Gastroesophageal sphincter (tissue), 4 donors: ENCODE measurements around the gene BAD. TPM values are rescaled to one million over a fixed set of nuclear protein-coding genes. Genes with fewer than 3 reads are reported as not detected.

Experiments
- ATAC-seq: fragments of 150-250 bp; one replicate; pipeline ENCODE4 v1.9.1; 2016; ENCODE audit warnings: mild to moderate bottlenecking, moderate library complexity
- H3K27ac ChIP-seq, 4 donors: fragments of 200-600 bp; sonication (generic) in 3 of 4; 1 replicate in 3 of 4; 2 replicates in 1 of 4; pipeline ENCODE4 v1.5.1; 2016 to 2019
- H3K27me3 ChIP-seq: fragments of 200-600 bp; sonication (generic); one replicate; pipeline ENCODE4 v1.5.1; 2019
- H3K36me3 ChIP-seq, 2 donors: fragments of 200-600 bp; sonication (generic); one replicate each; pipeline ENCODE4 v1.5.1; 2019; ENCODE audit warnings: control low read depth in 1 of 2
- H3K4me1 ChIP-seq, 3 donors: fragments of 200-600 bp; sonication (generic); 1 replicate in 2 of 3; 2 replicates in 1 of 3; pipeline ENCODE4 v1.5.1; 2016 to 2019; ENCODE audit warnings: control low read depth in 2 of 3
- H3K4me3 ChIP-seq, 2 donors: fragments of 200-600 bp; sonication (generic); one replicate each; pipeline ENCODE4 v1.5.1; 2019; ENCODE audit warnings: mild to moderate bottlenecking in 1 of 2, moderate library complexity in 1 of 2
- H3K9me3 ChIP-seq, 3 donors: fragments of 200-600 bp; sonication (generic); one replicate each; pipeline ENCODE4 v1.5.1; 2017 to 2019; ENCODE audit warnings: control low read depth in 2 of 3
- CTCF ChIP-seq, 4 experiments: fragments of 200-600 bp in 2 of 4; fragments of 450-650 bp in 2 of 4; sonication (generic) in 1 of 4; IDR thresholded peaks; one replicate each; pipeline ENCODE4 v1.5.1; 2017 to 2019; ENCODE audit warnings: antibody characterized with exemption in 4 of 4, mild to moderate bottlenecking in 2 of 4, moderate library complexity in 2 of 4
- EP300 ChIP-seq: sonication (generic); formaldehyde crosslinking; IDR thresholded peaks from one replicate; pipeline ENCODE4 v1.6.1; 2017; ENCODE audit warnings: antibody characterized with exemption, mild to moderate bottlenecking
- POLR2A ChIP-seq, 2 donors: fragments of 450-650 bp; IDR thresholded peaks; one replicate each; pipeline ENCODE4 v1.6.1; 2017; ENCODE audit warnings: antibody characterized with exemption in 2 of 2, mild to moderate bottlenecking in 2 of 2, moderate library complexity in 1 of 2
- POLR2AphosphoS5 ChIP-seq: sonication (generic); formaldehyde crosslinking; IDR thresholded peaks from one replicate; pipeline ENCODE4 v1.6.1; 2017; ENCODE audit warnings: antibody characterized with exemption
- WGBS, 2 donors: methylation state at CpG; one replicate each; pipeline ENCODE4 v1.1.5; 2018; ENCODE audit warnings: low coverage in 1 of 2; 5-methylcytosine and 5-hydroxymethylcytosine counted together
- total RNA-seq, 4 donors: library from RNA; depleted of rRNA; stranded (reverse); fragments of >200 nt; gene quantifications; one replicate each; pipeline ENCODE4 v1.1.0, GENCODE V29; 2016

BAD gene
- total RNA-seq, 4 donors from 2014 or later, result 97.1 to 156 (median 135) TPM

- WGBS, 2 donors, result 35% methylated on average over 5 of the region's 23 CpGs; no CpG with 5 or more reads in 1 of the 2 donors
- H3K9me3 ChIP-seq, result no peaks in the 10 kb centered on the region
- ATAC-seq, result no peak
- peaks cover 0 to 38% (median 19%) of the 10 kb centered on the region in 3 donors for H3K4me1 ChIP-seq
- no peaks in the 10 kb centered on the region for H3K27me3 ChIP-seq
- H3K4me3 ChIP-seq, result peak overlapping the region; percentile 70 to 81
- peak overlapping the region; percentile 82 to 97 (median 92) for H3K27ac ChIP-seq
- no peak for TF ChIP-seq EP300
- no peak for TF ChIP-seq POLR2A (IDR thresholded peaks at IDR 0.05)
- no peak for TF ChIP-seq CTCF (IDR thresholded peaks at IDR 0.05)
- TF ChIP-seq POLR2AphosphoS5, result no peak
- peaks cover 0 to 42% of the 10 kb centered on the region in 2 donors for H3K36me3 ChIP-seq
Measured at GRCh38 chr11:64268025-64268892, 16.2 kb downstream of the BAD start.

- peaks cover 0 to 50% of the 10 kb centered on the region in 2 donors for H3K36me3 ChIP-seq
- TF ChIP-seq EP300 (no peak), POLR2A (IDR thresholded peaks at IDR 0.05) (no peak), POLR2AphosphoS5 (no peak), CTCF (IDR thresholded peaks at IDR 0.05) (no peak)
- H3K27me3 ChIP-seq, result no peaks in the 10 kb centered on the region
- no peak for ATAC-seq
- no peak overlapping the region for H3K4me3 ChIP-seq
- 70 to 74% methylated on average over 7 to 12 of the region's 27 CpGs for WGBS, 2 donors
- no peaks in the 10 kb centered on the region for H3K9me3 ChIP-seq
- H3K4me1 ChIP-seq, result peaks cover 0 to 33% (median 19%) of the 10 kb centered on the region in 3 donors
- H3K27ac ChIP-seq, result peak overlapping the region in 3 of 4 donors; percentile 91 to 97 (median 93)
Measured at GRCh38 chr11:64267207-64267945, 17.1 kb downstream of the BAD start.

- no peak for ATAC-seq
- TF ChIP-seq POLR2A (IDR thresholded peaks at IDR 0.05), result no peak
- TF ChIP-seq POLR2AphosphoS5, result no peak
- no peak for TF ChIP-seq CTCF (IDR thresholded peaks at IDR 0.05)
- no peak for TF ChIP-seq EP300
- H3K36me3 ChIP-seq, result peaks cover 0 to 61% of the 10 kb centered on the region in 2 donors
- no peaks in the 10 kb centered on the region for H3K9me3 ChIP-seq
- WGBS, 2 donors, result 100% methylated on average over 1 of the region's 15 CpGs
- peaks cover 0 to 23% (median 14%) of the 10 kb centered on the region in 3 donors for H3K4me1 ChIP-seq
- H3K27me3 ChIP-seq, result no peaks in the 10 kb centered on the region
- H3K27ac ChIP-seq, result peak overlapping the region in 3 of 4 donors; percentile 13 to 93 (median 91)
- no peak overlapping the region for H3K4me3 ChIP-seq
Measured at GRCh38 chr11:64266339-64266738, 18.1 kb downstream of the BAD start.

- no peaks in the 10 kb centered on the region for H3K27me3 ChIP-seq
- no peak for TF ChIP-seq CTCF (IDR thresholded peaks at IDR 0.05)
- TF ChIP-seq POLR2A (IDR thresholded peaks at IDR 0.05), result no peak
- no peak for TF ChIP-seq POLR2AphosphoS5
- no peak for TF ChIP-seq EP300
- H3K36me3 ChIP-seq, result peaks cover 0 to 67% of the 10 kb centered on the region in 2 donors
- WGBS, 2 donors, result no CpG with 5 or more reads among the region's 35 CpGs
- no peak for ATAC-seq
- peaks cover 0 to 23% (median 14%) of the 10 kb centered on the region in 3 donors for H3K4me1 ChIP-seq
- no peak overlapping the region for H3K4me3 ChIP-seq
- no peaks in the 10 kb centered on the region for H3K9me3 ChIP-seq
- no peak overlapping the region for H3K27ac ChIP-seq
Measured at GRCh38 chr11:64265176-64266160, 19.0 kb downstream of the BAD start.
